CD8-positive, alpha-beta memory T cell (primary cell): ENCODE data around the gene MAPK6. TPM values are rescaled to one million over a fixed set of nuclear protein-coding genes. Genes with fewer than 3 reads are reported as not detected.

ENCODE experiments used
- CTCF ChIA-PET: fragments of 350-600 bp; sonication (Branson Sonifier 250); formaldehyde crosslinking; loops from one replicate; lab custom pipeline; 2021; ENCODE audit warnings: antibody characterized with exemption; lab: Charles Lee
- POLR2A ChIA-PET: fragments of 350-600 bp; sonication (Branson Sonifier 250); formaldehyde crosslinking; loops from one replicate; lab custom pipeline; 2021; ENCODE audit warnings: antibody characterized with exemption; lab: Charles Lee
- DNase-seq, 5 donors: peaks; one replicate each; pipeline versions ENCODE4 v3.0.0 to v3.0.0-alpha.2; 2020 to 2022; ENCODE audit warnings: mixed read lengths in 1 of 5
- H3K27ac ChIP-seq: one replicate; pipeline ENCODE4 v1.7.0; 2013; ENCODE audit warnings: low read depth, mild to moderate bottlenecking, low read length, moderate library complexity
- H3K27me3 ChIP-seq: 2 replicates; pipeline ENCODE4 v1.7.0; 2013; ENCODE audit warnings: low read length, mild to moderate bottlenecking; ENCODE audit not compliant: insufficient read depth, poor library complexity, severe bottlenecking
- H3K36me3 ChIP-seq: 2 replicates; pipeline ENCODE4 v1.7.0; 2013; ENCODE audit warnings: mild to moderate bottlenecking, low read length, moderate library complexity; ENCODE audit not compliant: insufficient read depth
- H3K4me1 ChIP-seq: 2 replicates; pipeline ENCODE4 v1.7.0; 2013; ENCODE audit warnings: mild to moderate bottlenecking, low read length, moderate library complexity; ENCODE audit not compliant: insufficient read depth
- H3K4me3 ChIP-seq: 2 replicates; pipeline ENCODE4 v1.7.0; 2013; ENCODE audit warnings: mild to moderate bottlenecking, low read length
- H3K9me3 ChIP-seq: 2 replicates; pipeline ENCODE4 v1.7.0; 2013; ENCODE audit warnings: mild to moderate bottlenecking, low read length
- H3K27ac Mint-ChIP-seq, 8 donors: one replicate each; pipeline ENCODE4 v1.8.0; 2020 to 2021; ENCODE audit warnings: mixed read lengths in 8 of 8, mild to moderate bottlenecking in 6 of 8, inconsistent platforms in 3 of 8, moderate library complexity in 3 of 8
- H3K27me3 Mint-ChIP-seq, 2 donors: one replicate each; pipeline ENCODE4 v1.8.0; 2020 to 2021; ENCODE audit warnings: mixed read lengths in 2 of 2, mild to moderate bottlenecking in 1 of 2, moderate library complexity in 1 of 2
- H3K36me3 Mint-ChIP-seq, 3 donors: one replicate each; pipeline ENCODE4 v1.8.0; 2020 to 2021; ENCODE audit warnings: mixed read lengths in 3 of 3, inconsistent platforms in 1 of 3, mild to moderate bottlenecking in 1 of 3
- H3K4me1 Mint-ChIP-seq, 3 donors: one replicate each; pipeline ENCODE4 v1.8.0; 2020 to 2021; ENCODE audit warnings: mixed read lengths in 3 of 3, inconsistent platforms in 1 of 3, mild to moderate bottlenecking in 1 of 3
- H3K4me3 Mint-ChIP-seq, 7 donors: one replicate each; pipeline ENCODE4 v1.8.0; 2020 to 2021; ENCODE audit warnings: mixed read lengths in 7 of 7, mild to moderate bottlenecking in 6 of 7, moderate library complexity in 4 of 7, inconsistent platforms in 2 of 7
- H3K9me3 Mint-ChIP-seq, 5 donors: one replicate each; pipeline ENCODE4 v1.8.0; 2020 to 2022; ENCODE audit warnings: mixed read lengths in 5 of 5, mild to moderate bottlenecking in 3 of 5, moderate library complexity in 2 of 5, inconsistent platforms in 1 of 5
- polyA plus RNA-seq: library from polyadenylated mRNA; unstranded; fragments of 300-500 nt; fragmentation: Illumina TruSeq; gene quantifications from one replicate; pipeline ENCODE4 v1.2.3, GENCODE V29; 2021
- total RNA-seq, 2 experiments: library from RNA; stranded (reverse); gene quantifications; one replicate each; pipeline ENCODE4 v1.2.3, GENCODE V29; 2021

The MAPK6 gene
- total and polyA plus RNA-seq, 3 experiments from 2014 or later, result 7.9 to 103 (median 97.6) TPM

GRCh38 chr15:52005748-52006701 is 13.0 kb upstream of the MAPK6 start:
- H3K9me3 ChIP-seq, result no peaks in the 10 kb centered on the region
- ChIA-PET CTCF (interaction anchor here (1.3 kb wide), 2 partner anchors 72 to 221 kb away, joined by 3 to 4 read pairs; no protein-coding TSS in a partner anchor), POLR2A (no interaction called here)
- H3K27me3 ChIP-seq, result no peaks in the 10 kb centered on the region
- Mint-ChIP-seq H3K36me3 (peaks cover 0 to 6% (median 0%) of the 10 kb centered on the region in 3 donors), H3K27ac (peak overlapping the region in 5 of 8 donors; percentile 4 to 76 (median 42)), H3K9me3 (no peaks in the 10 kb centered on the region), H3K4me3 (peak overlapping the region in 5 of 7 donors; percentile 10 to 59 (median 28)), H3K27me3 (peaks cover 0 to 5% of the 10 kb centered on the region in 2 donors), H3K4me1 (peaks cover 15 to 33% (median 30%) of the 10 kb centered on the region in 3 donors)
- H3K4me3 ChIP-seq, result no peak overlapping the region
- no peak overlapping the region for H3K27ac ChIP-seq
- no peaks in the 10 kb centered on the region for H3K36me3 ChIP-seq
- H3K4me1 ChIP-seq, result peaks cover 8% of the 10 kb centered on the region
- no peak for DNase-seq

GRCh38 chr15:52006702-52007340 is 12.2 kb upstream of the MAPK6 start:
- Mint-ChIP-seq H3K4me3 (peak overlapping the region in 1 of 7 donors; percentile 48), H3K4me1 (peaks cover 15 to 33% (median 30%) of the 10 kb centered on the region in 3 donors), H3K9me3 (no peaks in the 10 kb centered on the region), H3K27me3 (peaks cover 0 to 5% of the 10 kb centered on the region in 2 donors), H3K36me3 (peaks cover 0 to 6% (median 0%) of the 10 kb centered on the region in 3 donors), H3K27ac (peak overlapping the region in 3 of 8 donors; percentile 15 to 76 (median 43))
- ChIA-PET POLR2A (no interaction called here), CTCF (interaction anchor here (1.0 to 1.3 kb wide), 2 partner anchors 72 to 220 kb away, joined by 3 to 6 read pairs; no protein-coding TSS in a partner anchor)
- Histone ChIP-seq H3K36me3 (no peaks in the 10 kb centered on the region), H3K27me3 (no peaks in the 10 kb centered on the region), H3K4me3 (no peak overlapping the region), H3K4me1 (peaks cover 8% of the 10 kb centered on the region), H3K27ac (peak overlapping the region; percentile 1), H3K9me3 (no peaks in the 10 kb centered on the region)
- no peak for DNase-seq

GRCh38 chr15:52008359-52008697 is 10.7 kb upstream of the MAPK6 start:
- Mint-ChIP-seq H3K27me3 (peaks cover 0 to under 1% of the 10 kb centered on the region in 2 donors), H3K9me3 (no peaks in the 10 kb centered on the region), H3K4me3 (peak overlapping the region in 1 of 7 donors; percentile 17), H3K4me1 (peaks cover 15 to 33% (median 30%) of the 10 kb centered on the region in 3 donors), H3K36me3 (no peaks in the 10 kb centered on the region), H3K27ac (peak overlapping the region in 1 of 8 donors; percentile 17)
- DNase-seq, result no peak
- Histone ChIP-seq H3K27ac (no peak overlapping the region), H3K4me3 (no peak overlapping the region), H3K36me3 (no peaks in the 10 kb centered on the region), H3K27me3 (no peaks in the 10 kb centered on the region), H3K4me1 (peaks cover 8% of the 10 kb centered on the region), H3K9me3 (no peaks in the 10 kb centered on the region)
- ChIA-PET CTCF (no interaction called here), POLR2A (no interaction called here)

- Histone ChIP-seq H3K36me3 (no peaks in the 10 kb centered on the region), H3K9me3 (no peaks in the 10 kb centered on the region), H3K4me1 (peaks cover 8% of the 10 kb centered on the region), H3K27ac (peak overlapping the region; percentile 9), H3K27me3 (no peaks in the 10 kb centered on the region), H3K4me3 (no peak overlapping the region)
- DNase-seq, result no peak
- H3K4me3 Mint-ChIP-seq, result no peak overlapping the region
- no peaks in the 10 kb centered on the region for H3K27me3 Mint-ChIP-seq
- H3K27ac Mint-ChIP-seq, result no peak overlapping the region
- H3K4me1 Mint-ChIP-seq, result peaks cover 15 to 33% (median 30%) of the 10 kb centered on the region in 3 donors
- ChIA-PET POLR2A (no interaction called here), CTCF (no interaction called here)
- H3K9me3 Mint-ChIP-seq, result no peaks in the 10 kb centered on the region
- H3K36me3 Mint-ChIP-seq, result no peaks in the 10 kb centered on the region
These were observed 10.2 kb upstream of the MAPK6 start for GRCh38 chr15:52008698-52009434.

GRCh38 chr15:52010633-52011595 is 8.1 kb upstream of the MAPK6 start:
- H3K27ac Mint-ChIP-seq, result no peak overlapping the region
- Histone ChIP-seq H3K4me1 (peaks cover 8% of the 10 kb centered on the region), H3K36me3 (no peaks in the 10 kb centered on the region), H3K4me3 (no peak overlapping the region), H3K27ac (no peak overlapping the region), H3K9me3 (no peaks in the 10 kb centered on the region), H3K27me3 (no peaks in the 10 kb centered on the region)
- no peak for DNase-seq
- no peaks in the 10 kb centered on the region for H3K36me3 Mint-ChIP-seq
- ChIA-PET POLR2A (no interaction called here), CTCF (interaction anchor here (1.4 kb wide), 1 partner anchor 9 kb away, joined by 3 read pairs; no protein-coding TSS in a partner anchor)
- no peaks in the 10 kb centered on the region for H3K27me3 Mint-ChIP-seq
- H3K4me1 Mint-ChIP-seq, result peaks cover 10 to 28% (median 26%) of the 10 kb centered on the region in 3 donors
- H3K9me3 Mint-ChIP-seq, result no peaks in the 10 kb centered on the region
- no peak overlapping the region for H3K4me3 Mint-ChIP-seq

- ChIA-PET POLR2A (no interaction called here), CTCF (interaction anchor here (1.4 kb wide), 1 partner anchor 10 kb away, joined by 3 read pairs; no protein-coding TSS in a partner anchor)
- Histone ChIP-seq H3K9me3 (no peaks in the 10 kb centered on the region), H3K27ac (no peak overlapping the region), H3K4me3 (no peak overlapping the region), H3K4me1 (peaks cover 8% of the 10 kb centered on the region), H3K27me3 (no peaks in the 10 kb centered on the region), H3K36me3 (no peaks in the 10 kb centered on the region)
- Mint-ChIP-seq H3K27ac (no peak overlapping the region), H3K4me1 (peaks cover 2 to 20% (median 18%) of the 10 kb centered on the region in 3 donors), H3K9me3 (no peaks in the 10 kb centered on the region), H3K4me3 (no peak overlapping the region), H3K36me3 (no peaks in the 10 kb centered on the region), H3K27me3 (no peaks in the 10 kb centered on the region)
- no peak for DNase-seq
These were observed 7.3 kb upstream of the MAPK6 start for GRCh38 chr15:52011711-52012144.

GRCh38 chr15:52012210-52012609 is 6.8 kb upstream of the MAPK6 start:
- Mint-ChIP-seq H3K4me3 (no peak overlapping the region), H3K27me3 (no peaks in the 10 kb centered on the region), H3K9me3 (no peaks in the 10 kb centered on the region), H3K27ac (no peak overlapping the region), H3K36me3 (no peaks in the 10 kb centered on the region), H3K4me1 (peaks cover 2 to 15% (median 13%) of the 10 kb centered on the region in 3 donors)
- Histone ChIP-seq H3K27ac (no peak overlapping the region), H3K27me3 (no peaks in the 10 kb centered on the region), H3K9me3 (no peaks in the 10 kb centered on the region), H3K4me1 (peaks cover 8% of the 10 kb centered on the region), H3K36me3 (no peaks in the 10 kb centered on the region), H3K4me3 (no peak overlapping the region)
- no peak for DNase-seq
- ChIA-PET CTCF (interaction anchor here (1.4 kb wide), 1 partner anchor 10 kb away, joined by 3 read pairs; no protein-coding TSS in a partner anchor), POLR2A (no interaction called here)
